Nephron (organoid): ENCODE measurements around the gene PLS1.

Experiments
- H3K27ac Mint-ChIP-seq, 3 experiments: 2 replicates each; pipeline ENCODE4 v1.8.0; 2020; ENCODE audit warnings: mixed read lengths in 3 of 3, mild to moderate bottlenecking in 2 of 3, moderate library complexity in 1 of 3
- H3K27me3 Mint-ChIP-seq: 2 replicates; pipeline ENCODE4 v1.8.0; 2021; ENCODE audit warnings: low read depth, mild to moderate bottlenecking, moderate library complexity, mixed read lengths
- H3K36me3 Mint-ChIP-seq: 2 replicates; pipeline ENCODE4 v1.8.0; 2020; ENCODE audit warnings: low read depth, mixed read lengths
- H3K4me1 Mint-ChIP-seq: 2 replicates; pipeline ENCODE4 v1.8.0; 2020; ENCODE audit warnings: mixed read lengths
- H3K4me3 Mint-ChIP-seq, 3 experiments: 2 replicates each; pipeline ENCODE4 v1.8.0; 2020; ENCODE audit warnings: mild to moderate bottlenecking in 3 of 3, mixed read lengths in 3 of 3, moderate library complexity in 2 of 3
- H3K9me3 Mint-ChIP-seq: 2 replicates; pipeline ENCODE4 v1.8.0; 2020; ENCODE audit warnings: mixed read lengths
- TF ChIP-seq, protein P1 (sequence below), 3 experiments: fragments of 200-600 bp; sonication (generic); IDR thresholded peaks; one replicate each; pipeline ENCODE4 v1.5.0; 2021; ENCODE audit warnings: antibody characterized with exemption in 3 of 3; ENCODE audit not compliant: unreplicated experiment in 3 of 3

The PLS1 gene

DNA sequence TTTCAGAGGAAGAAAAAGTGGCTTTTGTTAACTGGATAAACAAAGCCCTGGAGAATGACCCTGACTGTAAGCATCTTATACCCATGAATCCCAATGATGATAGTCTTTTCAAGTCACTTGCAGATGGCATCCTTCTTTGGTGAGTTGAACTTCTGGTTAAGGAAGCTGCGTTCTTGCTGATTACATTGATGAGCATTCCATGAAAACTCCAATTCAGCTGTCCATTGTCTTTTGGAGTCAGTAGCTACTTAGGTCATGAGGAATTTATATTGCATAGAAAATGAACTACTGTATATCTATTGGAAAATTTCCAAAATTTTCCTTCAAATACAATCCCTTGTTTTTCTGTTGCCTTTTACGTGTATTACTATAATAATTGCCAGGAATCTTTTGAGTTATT lies 80.0 kb downstream of the PLS1 start:
- no peak overlapping the region for H3K27ac Mint-ChIP-seq
- H3K9me3 Mint-ChIP-seq = no peaks in the 10 kb centered on the region
- H3K4me3 Mint-ChIP-seq = no peak overlapping the region
- no peaks in the 10 kb centered on the region for H3K27me3 Mint-ChIP-seq
- TF ChIP-seq, protein P1, sequence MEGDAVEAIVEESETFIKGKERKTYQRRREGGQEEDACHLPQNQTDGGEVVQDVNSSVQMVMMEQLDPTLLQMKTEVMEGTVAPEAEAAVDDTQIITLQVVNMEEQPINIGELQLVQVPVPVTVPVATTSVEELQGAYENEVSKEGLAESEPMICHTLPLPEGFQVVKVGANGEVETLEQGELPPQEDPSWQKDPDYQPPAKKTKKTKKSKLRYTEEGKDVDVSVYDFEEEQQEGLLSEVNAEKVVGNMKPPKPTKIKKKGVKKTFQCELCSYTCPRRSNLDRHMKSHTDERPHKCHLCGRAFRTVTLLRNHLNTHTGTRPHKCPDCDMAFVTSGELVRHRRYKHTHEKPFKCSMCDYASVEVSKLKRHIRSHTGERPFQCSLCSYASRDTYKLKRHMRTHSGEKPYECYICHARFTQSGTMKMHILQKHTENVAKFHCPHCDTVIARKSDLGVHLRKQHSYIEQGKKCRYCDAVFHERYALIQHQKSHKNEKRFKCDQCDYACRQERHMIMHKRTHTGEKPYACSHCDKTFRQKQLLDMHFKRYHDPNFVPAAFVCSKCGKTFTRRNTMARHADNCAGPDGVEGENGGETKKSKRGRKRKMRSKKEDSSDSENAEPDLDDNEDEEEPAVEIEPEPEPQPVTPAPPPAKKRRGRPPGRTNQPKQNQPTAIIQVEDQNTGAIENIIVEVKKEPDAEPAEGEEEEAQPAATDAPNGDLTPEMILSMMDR (IDR thresholded peaks at IDR 0.05; ENCODE audit: unreplicated experiment in 3 of 3) = no peak
- H3K36me3 Mint-ChIP-seq = peaks cover 4% of the 10 kb centered on the region
- H3K4me1 Mint-ChIP-seq = no peaks in the 10 kb centered on the region

DNA sequence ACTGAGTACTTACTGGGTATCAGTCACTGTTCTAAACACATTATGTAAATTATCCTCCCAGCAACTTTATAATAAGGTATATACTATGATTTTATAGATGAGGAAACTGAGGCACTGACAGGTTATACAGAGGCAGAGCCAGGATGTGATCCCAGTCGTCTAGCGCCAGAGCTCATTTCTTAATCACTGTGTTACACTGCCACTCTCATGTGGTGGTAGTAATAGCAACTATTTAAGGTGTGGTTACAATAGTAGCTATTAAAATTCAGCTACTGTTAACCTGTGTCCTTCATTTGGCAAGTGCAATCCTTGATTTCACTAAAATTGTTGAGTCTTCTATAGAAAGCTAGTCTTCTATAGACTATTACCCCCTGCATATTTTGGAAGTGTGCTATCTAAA lies 84.5 kb downstream of the PLS1 start:
- TF ChIP-seq, protein P1 (IDR thresholded peaks at IDR 0.05; ENCODE audit: unreplicated experiment in 3 of 3) = peak in 1 of 3 experiments; percentile 14
- peaks cover 4% of the 10 kb centered on the region for H3K36me3 Mint-ChIP-seq
- no peak overlapping the region for H3K4me3 Mint-ChIP-seq
- H3K27ac Mint-ChIP-seq = no peak overlapping the region
- H3K9me3 Mint-ChIP-seq = no peaks in the 10 kb centered on the region
- no peaks in the 10 kb centered on the region for H3K27me3 Mint-ChIP-seq
- H3K4me1 Mint-ChIP-seq = no peaks in the 10 kb centered on the region

DNA sequence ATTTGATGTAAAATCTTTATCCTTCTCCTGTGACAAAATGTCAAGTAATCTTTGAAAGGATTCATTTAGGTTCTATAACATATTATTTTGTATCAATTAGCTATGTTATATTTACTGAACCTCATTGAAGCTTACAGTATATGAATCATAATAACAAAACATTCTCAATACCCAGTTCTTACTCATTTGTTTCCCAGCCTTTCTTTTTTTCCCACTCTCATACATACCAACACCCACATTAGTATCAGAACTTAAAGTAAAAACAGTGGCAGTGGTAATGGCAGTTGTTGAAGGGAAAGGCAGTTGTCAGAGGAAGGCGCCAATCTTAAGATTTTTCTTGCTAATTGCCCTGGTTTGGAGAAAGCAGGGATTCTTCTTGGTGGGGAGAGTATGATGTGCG lies 94.4 kb downstream of the PLS1 start:
- H3K27me3 Mint-ChIP-seq = no peaks in the 10 kb centered on the region
- H3K9me3 Mint-ChIP-seq = no peaks in the 10 kb centered on the region
- H3K36me3 Mint-ChIP-seq = no peaks in the 10 kb centered on the region
- TF ChIP-seq, protein P1 (IDR thresholded peaks at IDR 0.05; ENCODE audit: unreplicated experiment in 3 of 3) = no peak
- no peak overlapping the region for H3K4me3 Mint-ChIP-seq
- H3K4me1 Mint-ChIP-seq = no peaks in the 10 kb centered on the region
- no peak overlapping the region for H3K27ac Mint-ChIP-seq

DNA sequence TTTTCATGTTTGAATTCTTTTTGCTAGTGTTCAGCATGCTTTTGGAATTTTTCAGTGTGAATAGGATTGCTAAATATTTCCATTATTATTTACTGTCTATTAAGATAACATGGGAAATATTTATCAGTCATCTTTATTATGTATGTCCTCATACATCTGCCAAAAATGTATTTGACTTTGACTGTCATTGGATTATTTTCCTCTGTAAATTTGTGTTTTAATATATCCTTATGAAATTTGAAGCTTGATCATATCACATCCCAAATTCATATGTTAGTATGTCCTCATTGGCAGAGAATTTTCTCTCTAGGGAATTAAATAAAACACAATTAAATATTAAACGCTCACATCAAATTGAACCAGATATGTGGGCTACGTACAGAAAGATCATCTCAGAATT lies 95.3 kb downstream of the PLS1 start:
- H3K9me3 Mint-ChIP-seq = no peaks in the 10 kb centered on the region
- no peak overlapping the region for H3K27ac Mint-ChIP-seq
- H3K4me1 Mint-ChIP-seq = no peaks in the 10 kb centered on the region
- no peaks in the 10 kb centered on the region for H3K27me3 Mint-ChIP-seq
- TF ChIP-seq, protein P1 (IDR thresholded peaks at IDR 0.05; ENCODE audit: unreplicated experiment in 3 of 3) = no peak
- no peaks in the 10 kb centered on the region for H3K36me3 Mint-ChIP-seq
- H3K4me3 Mint-ChIP-seq = no peak overlapping the region

DNA sequence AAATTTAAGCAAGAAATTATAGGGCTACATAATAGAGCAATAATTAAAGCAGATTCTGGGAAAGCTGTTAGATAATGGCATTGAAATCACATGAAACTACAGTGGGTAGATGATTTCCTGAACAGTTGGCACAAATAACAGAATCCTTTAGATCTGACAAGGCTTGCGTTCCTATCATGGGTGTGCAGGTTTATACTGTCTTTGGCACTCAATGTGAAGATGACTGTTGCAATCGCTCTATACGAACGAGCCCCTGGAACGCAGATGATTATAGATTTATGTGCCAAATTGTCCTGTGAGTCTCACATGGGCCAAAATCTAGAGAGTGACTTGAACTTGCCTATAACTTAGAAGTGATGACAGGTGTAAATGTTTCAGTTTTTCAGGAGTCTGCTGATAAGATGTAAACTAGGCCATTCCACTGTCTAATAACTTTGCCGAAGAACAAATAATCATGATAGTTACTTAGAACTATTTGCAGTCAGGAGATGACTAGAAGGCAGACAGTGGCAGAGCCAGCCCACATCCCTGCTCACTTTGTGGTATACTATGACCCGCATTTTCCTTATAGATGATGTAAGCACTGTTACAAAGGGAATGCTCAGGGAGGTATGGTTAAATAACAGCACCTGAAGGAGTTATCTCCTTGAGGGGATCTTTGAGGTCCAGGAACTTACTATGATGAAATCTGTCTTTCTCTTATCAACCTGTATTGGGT lies 97.1 kb downstream of the PLS1 start:
- H3K4me3 Mint-ChIP-seq = no peak overlapping the region
- no peaks in the 10 kb centered on the region for H3K36me3 Mint-ChIP-seq
- no peaks in the 10 kb centered on the region for H3K4me1 Mint-ChIP-seq
- no peaks in the 10 kb centered on the region for H3K9me3 Mint-ChIP-seq
- H3K27me3 Mint-ChIP-seq = no peaks in the 10 kb centered on the region
- no peak overlapping the region for H3K27ac Mint-ChIP-seq
- TF ChIP-seq, protein P1 (IDR thresholded peaks at IDR 0.05; ENCODE audit: unreplicated experiment in 3 of 3) = no peak

DNA sequence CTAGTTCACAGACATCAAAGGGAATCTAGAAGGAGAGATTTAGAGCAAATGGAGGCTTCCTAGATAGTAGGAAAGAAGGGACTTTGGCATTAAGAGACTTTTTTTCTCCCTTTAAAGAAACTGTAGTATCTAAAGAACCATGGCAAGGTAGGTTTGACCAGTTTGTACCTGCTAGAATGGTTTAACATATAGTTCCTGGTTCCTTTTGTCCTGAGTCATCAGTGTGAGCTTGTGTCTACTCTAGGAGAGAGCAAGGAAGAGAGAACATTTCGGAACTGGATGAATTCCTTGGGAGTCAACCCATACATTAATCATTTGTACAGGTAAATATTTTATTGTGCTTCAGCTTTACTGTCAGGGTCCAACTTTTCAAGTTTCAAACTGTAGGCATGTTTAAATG lies 98.0 kb downstream of the PLS1 start:
- H3K4me3 Mint-ChIP-seq = no peak overlapping the region
- H3K27me3 Mint-ChIP-seq = no peaks in the 10 kb centered on the region
- no peak overlapping the region for H3K27ac Mint-ChIP-seq
- no peaks in the 10 kb centered on the region for H3K4me1 Mint-ChIP-seq
- H3K36me3 Mint-ChIP-seq = no peaks in the 10 kb centered on the region
- TF ChIP-seq, protein P1 (IDR thresholded peaks at IDR 0.05; ENCODE audit: unreplicated experiment in 3 of 3) = no peak
- H3K9me3 Mint-ChIP-seq = no peaks in the 10 kb centered on the region
